GM08714 (cell line): ENCODE results near the gene GABPB2.

ENCODE experiments used
- H3K4me3 ChIP-seq: fragments of 200-500 bp; sonication (Bioruptor generic); 2 replicates; pipeline ENCODE4 v1.5.1; 2014; ENCODE audit warnings: mild to moderate bottlenecking, low read length, inconsistent platforms
- ZNF274 ChIP-seq: IDR thresholded peaks from 2 replicates; pipeline ENCODE4 v1.6.1; 2012; ENCODE audit warnings: mild to moderate bottlenecking, low read depth, low read length

Gene GABPB2

GRCh38 chr1:151157067-151157531, 86.5 kb downstream of the GABPB2 start:
- no peak for TF ChIP-seq ZNF274
- peak overlapping the region; percentile 86 for H3K4me3 ChIP-seq

GRCh38 chr1:151158326-151158725, 87.8 kb downstream of the GABPB2 start:
- no peak overlapping the region for H3K4me3 ChIP-seq
- no peak for TF ChIP-seq ZNF274

GRCh38 chr1:151158751-151159251, 88.2 kb downstream of the GABPB2 start:
- no peak overlapping the region for H3K4me3 ChIP-seq
- no peak for TF ChIP-seq ZNF274

- no peak for TF ChIP-seq ZNF274
- no peak overlapping the region for H3K4me3 ChIP-seq
Measured at GRCh38 chr1:151159373-151159772, 88.8 kb downstream of the GABPB2 start.

GRCh38 chr1:151164732-151165280, 94.2 kb downstream of the GABPB2 start:
- TF ChIP-seq ZNF274, result no peak
- H3K4me3 ChIP-seq, result peak overlapping the region; percentile 75

- no peak for TF ChIP-seq ZNF274
Measured at GRCh38 chr1:151165281-151165737, 94.7 kb downstream of the GABPB2 start.

GRCh38 chr1:151165738-151166504, 95.4 kb downstream of the GABPB2 start, which contains the start of the genes LYSMD1 and SCNM1:
TSS of gene LYSMD1 (minus strand) at chr1:151165902. CDS start at chr1:151165258, 644 bp downstream.
TSS of gene SCNM1 (plus strand) at chr1:151166144. CDS start at chr1:151166153, 9 bp downstream.
- TF ChIP-seq ZNF274, result no peak
- H3K4me3 ChIP-seq, result peak within 1 kb of the TSS; percentile 87

More at GRCh38 chr1:151165281-151165737, 94.7 kb downstream of the GABPB2 start:
- H3K4me3 ChIP-seq, result peak overlapping the region; percentile 75

- peak overlapping the region; percentile 87 for H3K4me3 ChIP-seq
- TF ChIP-seq ZNF274, result no peak
Measured at GRCh38 chr1:151166505-151166956, 96.0 kb downstream of the GABPB2 start.

- H3K4me3 ChIP-seq, result peak overlapping the region; percentile 87; the same call in 1 of the 2 replicates
- no peak for TF ChIP-seq ZNF274
Measured at GRCh38 chr1:151167116-151167515, 96.6 kb downstream of the GABPB2 start.

- H3K4me3 ChIP-seq, result no peak overlapping the region
- TF ChIP-seq ZNF274, result no peak
Measured at GRCh38 chr1:151171190-151171589, 100.6 kb downstream of the GABPB2 start.
